Measurements from ENCODE around the gene NOSIP.
A peak's percentile ranks its signal among the peaks of the same experiment; 100 is the strongest.

NOSIP gene

GRCh38 chr19:49594993-49595818, 14.8 kb upstream of the NOSIP start:
- no peak for DNase-seq

DNA sequence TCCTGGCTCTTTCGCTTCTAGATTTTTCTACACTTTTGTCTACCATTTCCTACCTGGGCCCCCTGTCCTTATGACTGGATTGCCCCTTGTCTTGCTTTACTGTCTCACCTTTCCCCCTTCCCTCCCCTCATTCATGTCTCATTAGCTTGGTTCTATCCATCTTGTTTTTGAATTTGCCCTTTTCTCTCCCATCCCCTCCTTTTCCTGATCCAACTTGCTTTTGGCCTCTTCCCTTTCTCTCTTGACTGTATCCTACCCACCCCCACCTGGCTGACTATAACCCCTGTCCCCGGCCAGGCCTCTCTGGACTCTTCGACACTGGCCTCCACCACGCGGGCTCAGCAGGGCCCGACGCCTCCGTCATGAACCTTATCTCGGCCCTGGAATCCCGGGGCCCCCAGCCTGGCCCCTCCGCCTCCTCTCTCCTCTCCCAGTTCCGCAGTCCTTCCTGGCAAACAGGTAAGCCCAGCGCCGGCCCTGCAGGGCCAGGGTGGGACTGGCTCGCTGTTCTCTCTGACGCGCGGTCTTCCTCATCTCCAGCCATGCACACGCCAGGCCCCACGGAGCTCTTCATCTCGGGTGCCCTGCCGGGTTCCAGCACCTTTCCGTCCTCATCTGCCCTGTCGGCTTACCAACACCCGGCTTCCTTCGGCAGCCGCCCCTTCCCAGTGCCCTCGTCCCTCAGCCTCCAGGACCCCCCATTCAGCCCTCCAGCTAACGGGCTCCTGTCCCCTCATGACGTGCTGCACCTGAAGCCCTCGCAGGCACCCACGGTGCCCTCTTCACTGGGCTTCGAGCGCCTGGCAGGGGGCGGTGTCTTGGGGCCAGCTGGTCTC, 14.0 kb upstream of the NOSIP start:
- DNase-seq = no peak

DNA sequence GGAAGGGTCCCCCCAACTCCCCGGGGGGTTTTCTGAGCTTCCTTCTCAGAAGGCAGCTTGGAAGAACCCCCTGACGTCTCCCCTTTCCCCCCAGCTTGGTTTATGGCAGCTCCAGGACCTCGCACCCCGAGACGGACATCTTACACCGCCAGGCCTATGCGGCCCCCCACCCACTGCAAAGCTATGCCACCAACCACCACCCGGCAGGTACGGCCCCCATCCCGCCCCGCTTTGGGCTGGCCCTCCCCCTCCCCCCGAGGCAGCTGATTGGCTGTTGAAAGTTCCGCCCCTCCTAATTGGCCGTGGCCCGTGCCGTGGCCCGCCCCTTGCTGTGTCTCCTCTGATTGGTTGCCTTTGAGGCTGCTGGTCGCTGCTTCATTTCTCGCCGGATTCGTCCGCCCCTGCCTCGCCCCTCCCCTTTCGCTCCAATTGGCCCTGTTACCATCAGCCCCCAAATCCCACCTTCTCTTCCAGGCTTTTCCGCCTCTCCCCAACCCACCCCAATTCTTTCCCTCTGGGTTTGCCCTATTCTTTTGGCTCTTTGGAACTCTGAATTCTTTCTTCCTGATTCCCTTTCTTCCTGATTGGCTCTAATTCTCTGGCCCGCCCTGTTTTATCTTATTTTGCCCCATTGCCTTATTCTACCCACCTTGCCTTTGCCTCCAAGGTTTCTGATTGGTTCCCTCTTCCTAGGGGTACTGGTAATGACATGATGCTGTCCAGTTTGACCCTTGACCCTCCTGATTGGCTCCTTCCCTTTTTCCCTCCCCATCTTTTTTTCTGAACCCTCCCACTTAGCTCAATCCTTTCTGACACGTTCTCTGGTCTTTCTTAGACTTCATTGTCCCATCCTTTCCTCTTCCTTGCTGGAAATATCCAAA, 13.1 kb upstream of the NOSIP start:
- peak; percentile 82 to 89 for DNase-seq

DNA sequence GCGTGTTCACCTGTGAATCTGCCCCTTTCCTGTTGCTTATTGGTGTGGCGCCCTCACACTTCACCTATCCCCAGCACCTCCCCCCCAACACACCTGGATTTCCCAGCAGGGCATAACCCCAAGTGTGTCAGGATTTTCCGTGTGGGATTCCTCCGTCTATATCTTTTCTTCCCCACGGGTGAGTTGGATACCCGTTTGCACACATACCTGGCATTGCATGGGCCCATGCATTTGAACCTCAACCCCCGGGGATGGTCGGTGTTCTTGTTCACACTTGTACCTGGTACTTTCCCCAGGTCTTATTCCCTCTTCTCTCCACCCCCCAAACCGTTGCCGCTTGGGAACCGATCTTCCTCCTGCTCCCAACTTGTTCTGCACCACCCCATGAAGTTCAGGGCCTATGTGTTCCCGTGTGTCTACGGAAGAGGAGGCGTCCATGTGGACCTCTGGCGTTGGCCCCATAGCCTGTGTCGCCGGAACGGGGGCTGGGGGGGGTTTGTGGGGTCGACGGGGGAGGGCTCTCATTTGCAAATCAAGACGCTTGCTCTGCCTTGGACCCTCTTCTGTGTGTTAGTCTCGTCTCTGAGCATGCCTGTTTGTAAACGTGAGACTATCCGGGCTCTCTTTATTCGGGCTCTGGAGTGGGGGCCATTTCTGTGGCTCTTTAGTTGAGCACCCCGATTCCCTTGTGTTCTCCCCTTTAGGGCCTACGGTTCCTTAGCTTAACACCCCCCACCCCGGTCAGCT, 12.3 kb upstream of the NOSIP start:
- no peak for DNase-seq

GRCh38 chr19:49591731-49592485, 11.6 kb upstream of the NOSIP start:
- peak in 1 of 2 experiments; percentile 37 for DNase-seq

GRCh38 chr19:49590971-49591730, 10.8 kb upstream of the NOSIP start, which contains the start of gene PRR12:
Gene PRR12, plus strand, starts transcription at chr19:49591182. Its CDS starts 473 bp downstream, at chr19:49591655.
- peak; percentile 37 to 57 for DNase-seq

DNA sequence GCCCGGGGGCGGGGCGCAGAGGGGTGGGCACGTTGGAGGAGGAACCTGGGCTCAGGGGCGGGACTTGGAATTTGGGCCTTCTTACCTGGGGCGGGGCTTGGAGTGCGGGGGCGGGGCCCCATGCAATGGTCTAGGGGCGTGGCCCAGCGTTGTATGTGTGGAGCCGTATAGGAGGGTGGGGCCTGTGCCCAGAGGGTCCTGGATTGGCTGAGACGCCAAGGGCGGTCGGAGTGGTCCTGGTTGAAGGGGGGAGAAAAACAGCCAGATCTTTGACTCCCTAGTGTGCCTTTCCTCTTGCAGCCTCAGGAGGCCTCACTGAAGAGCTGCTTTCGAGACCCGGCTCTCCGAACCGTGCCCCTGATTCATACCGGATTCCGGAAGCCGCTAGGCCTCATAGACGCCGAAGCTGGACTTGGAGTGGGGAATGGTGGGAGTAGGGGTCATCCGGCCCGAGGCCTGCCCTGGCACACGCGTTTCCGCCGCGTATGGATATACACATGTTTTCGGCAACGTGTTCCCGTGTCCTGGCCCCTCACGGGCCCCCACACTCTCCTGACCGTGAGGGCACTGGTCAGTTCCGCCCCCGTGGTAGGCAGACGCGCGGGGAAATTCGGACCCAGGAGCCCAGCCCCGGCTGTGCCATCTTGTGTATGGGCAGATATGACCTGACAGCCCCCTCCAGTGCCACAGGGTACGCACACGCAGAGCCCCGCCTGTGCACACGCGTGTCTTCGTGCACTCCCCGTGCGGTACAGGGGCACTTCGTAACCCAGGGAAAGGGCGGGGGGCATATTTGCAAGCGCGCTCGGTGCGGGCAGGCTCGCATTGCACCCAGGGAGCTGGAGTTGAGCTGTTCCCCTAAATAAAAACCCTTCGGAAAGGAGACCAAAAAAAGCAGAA, 10.0 kb upstream of the NOSIP start:
- DNase-seq = peak; percentile 92 to 93

DNA sequence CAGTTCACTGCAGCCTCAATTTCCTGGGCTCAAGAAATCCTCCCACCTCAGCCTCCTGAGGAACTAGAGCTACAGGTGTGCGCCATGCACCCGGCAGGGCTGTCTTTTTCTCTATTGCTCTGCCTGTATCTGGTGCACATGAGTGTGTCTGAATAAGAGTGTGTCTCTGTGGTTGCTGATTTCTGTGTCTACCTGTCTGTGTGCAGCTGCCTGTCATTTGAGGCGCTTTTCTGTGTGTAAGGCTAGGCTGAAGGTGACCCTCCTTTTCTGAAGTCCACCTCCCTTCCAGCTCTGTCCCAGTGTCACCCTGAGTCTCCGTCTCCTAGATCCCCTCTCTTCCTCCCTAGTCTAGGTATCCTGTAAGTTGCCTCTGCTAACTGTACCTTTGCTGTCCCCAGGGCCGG, 9.1 kb upstream of the NOSIP start:
- DNase-seq = no peak

DNA sequence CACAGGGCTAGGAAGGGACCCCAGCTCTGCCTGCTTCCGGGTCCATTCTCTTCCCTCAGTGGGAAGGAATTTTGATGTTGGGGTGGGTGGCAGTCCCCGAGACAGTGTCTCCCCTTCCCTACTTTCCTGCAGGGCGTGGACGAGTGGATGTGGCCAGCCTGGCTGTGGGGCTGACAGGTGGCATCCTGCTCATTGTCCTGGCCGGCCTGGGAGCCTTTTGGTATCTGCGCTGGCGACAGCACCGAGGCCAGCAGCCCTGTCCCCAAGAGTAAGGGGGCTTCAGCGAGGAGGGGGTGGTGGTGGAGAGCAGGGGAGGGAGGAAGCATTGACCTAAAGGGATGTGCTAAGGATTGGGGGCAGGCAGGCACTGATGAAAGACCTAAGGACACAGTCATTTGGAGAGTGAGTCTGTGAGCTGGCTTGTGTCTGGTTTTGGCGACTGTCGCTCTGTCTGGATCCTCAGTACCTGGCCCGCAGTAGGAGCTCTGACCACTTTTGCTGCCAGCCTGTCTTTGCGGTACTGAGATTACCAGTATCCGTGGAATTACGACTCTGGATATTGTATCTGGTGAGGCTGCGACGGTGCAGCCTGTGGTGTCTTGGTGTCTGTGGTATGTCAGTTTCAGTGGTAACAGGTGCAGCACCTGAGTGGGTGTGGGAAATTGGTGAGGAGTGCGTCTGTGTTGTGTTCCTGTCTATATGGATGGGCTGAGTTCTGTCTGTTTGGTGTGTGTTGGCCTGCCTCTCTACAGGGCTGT, 8.2 kb upstream of the NOSIP start:
- no peak for DNase-seq

- DNase-seq = no peak
These were observed 6.9 kb upstream of the NOSIP start for GRCh38 chr19:49587227-49587626.

GRCh38 chr19:49585023-49585422, 4.7 kb upstream of the NOSIP start:
- no peak for DNase-seq

DNA sequence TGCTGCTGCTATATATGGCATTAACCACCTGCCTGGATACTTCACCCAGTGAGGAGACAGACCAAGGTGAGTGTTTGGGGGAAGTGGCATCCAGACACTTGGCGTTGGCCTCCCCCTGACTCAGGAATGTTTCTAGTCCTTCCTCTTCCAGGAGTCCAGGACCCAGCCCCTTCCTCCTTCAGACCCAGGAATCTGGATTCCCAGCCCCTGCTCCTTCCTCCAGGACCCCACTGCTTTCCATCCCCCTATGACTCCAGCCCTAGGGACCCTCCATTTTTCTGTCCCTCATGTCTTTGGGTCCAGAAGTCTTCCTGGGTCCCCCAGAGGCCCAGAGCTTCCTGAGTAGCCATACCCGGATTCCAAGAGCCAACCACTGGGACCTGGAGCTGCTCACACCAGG, 2.9 kb upstream of the NOSIP start:
- no peak for DNase-seq

DNA sequence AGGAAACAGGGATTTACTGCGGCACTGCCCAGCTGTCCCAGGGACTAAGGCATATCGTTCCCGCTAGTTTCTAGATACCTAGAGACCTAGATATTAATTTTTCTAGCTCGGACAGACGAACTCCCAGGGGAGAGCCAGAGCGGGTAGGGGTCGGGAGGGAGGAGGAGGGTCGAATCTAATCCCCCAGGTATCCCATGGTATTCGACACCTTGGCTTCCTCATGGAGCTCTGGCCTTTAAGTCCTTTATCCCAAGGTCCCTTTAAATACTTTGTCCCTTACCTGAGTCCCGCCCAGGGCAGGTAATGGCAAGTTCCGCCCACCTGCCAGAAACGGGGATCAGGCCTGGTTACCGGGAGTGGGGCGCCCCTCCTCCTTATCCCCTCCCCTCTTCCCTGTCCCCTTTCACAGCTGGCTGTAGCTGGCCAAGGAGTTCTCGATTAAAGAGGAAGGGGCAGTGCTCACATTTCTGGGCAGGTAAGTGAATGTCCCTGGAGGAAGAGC, 702 bp upstream of the NOSIP start, which contains the start of gene PRRG2:
TSS of gene PRRG2 (plus strand) at position 310 of the 502 bp plus-strand sequence. CDS start 1,904 bp downstream, outside the sequence.
- no peak for DNase-seq

GRCh38 chr19:49579947-49580263, 451 bp downstream of the NOSIP start:
- DNase-seq = no peak

DNA sequence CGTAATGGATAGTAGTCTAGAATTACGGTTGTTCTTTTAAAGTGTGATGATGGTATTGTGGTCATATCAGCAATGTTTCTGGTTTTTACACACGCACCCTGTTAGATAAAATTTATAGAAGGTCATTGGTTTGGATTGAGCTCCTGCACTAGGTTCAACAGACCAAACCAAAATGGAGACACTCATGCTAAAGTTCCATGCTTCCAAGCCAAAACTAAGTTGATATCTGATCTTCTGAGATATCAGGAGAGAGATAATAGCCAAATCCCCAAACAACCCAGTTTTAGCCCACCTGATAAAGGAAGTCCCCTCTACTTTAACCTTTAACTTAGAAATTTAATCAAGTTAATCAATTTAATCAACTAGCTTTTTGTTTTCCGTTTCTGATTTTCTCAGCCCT, 1.2 kb downstream of the NOSIP start:
- no peak for DNase-seq

DNA sequence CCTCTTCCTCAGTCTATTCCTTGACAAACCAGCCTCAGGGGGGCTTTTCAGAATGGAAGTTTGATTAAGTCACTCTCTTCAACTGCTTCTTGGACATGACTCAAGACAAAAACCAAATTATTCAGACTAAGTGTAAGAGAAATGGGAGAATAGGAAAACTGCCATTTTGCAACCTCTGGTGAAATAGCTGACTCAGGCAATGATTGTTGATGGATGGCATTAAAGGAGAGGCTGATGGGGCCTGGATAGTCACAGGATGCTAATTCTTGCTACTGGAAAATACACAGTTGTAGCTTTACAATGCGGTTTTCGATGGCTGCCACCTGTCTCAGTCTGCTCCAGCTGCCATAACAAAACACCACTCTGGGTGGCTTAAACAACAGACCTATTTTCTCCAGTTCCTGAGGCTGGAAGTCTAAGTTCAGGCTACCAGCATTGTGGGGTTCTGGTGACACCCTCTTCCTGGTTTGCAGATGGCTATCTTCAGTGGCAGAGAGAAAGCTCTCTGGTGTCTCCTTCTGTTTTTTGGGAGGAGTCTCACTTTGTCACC, 6.1 kb downstream of the NOSIP start:
- no peak for DNase-seq

DNA sequence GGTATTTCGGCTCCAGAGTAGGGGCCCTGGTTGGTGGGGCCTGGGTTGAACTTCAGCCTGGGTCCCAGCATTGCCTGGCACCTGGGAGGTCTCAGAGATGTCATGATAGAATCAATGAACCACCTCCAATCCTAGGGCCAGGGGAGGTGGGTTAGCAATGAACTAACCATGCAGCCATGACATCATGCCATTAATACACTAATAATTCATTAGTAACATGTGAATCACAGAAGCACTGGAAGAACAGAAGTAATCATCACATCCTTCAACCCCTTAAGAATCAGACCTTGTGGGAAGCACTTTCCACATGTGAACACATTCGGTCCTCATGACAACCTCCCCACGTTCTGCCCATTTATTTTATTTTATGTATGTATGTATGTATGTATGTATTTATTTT, 6.9 kb downstream of the NOSIP start:
- DNase-seq = no peak

- DNase-seq = no peak
These were observed 7.3 kb downstream of the NOSIP start for GRCh38 chr19:49573009-49573408.
